ENCODE measurements around the gene SUSD2.

SUSD2 gene

GRCh38 chr22:24154826-24155225 lies 26.5 kb upstream of the SUSD2 start:
- no peak overlapping the region for H3K27ac ChIP-seq

DNA sequence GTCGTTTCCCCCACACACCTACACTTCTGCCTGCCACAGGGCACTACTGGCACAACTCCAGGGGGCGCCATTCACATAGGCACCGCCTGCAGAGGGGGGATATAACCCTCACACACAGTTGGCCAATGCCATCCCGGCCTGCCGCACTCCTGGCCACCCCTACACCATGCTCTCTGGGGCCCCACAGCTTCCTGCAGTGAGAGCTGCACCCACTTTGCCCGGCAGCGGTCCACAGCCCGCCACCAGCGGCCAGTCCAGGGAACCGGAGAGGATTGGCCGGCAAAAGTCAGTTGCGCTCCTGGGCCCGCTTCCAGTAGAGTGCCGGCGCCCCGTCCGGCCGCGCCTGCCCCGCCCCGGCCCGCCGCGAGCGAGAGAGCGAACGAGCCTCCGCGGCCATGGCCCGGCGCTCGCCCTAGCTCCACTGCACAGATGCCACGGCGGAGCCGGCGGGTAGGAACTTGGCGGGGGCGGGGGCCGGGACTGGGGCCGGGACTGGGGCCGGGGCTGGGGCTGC lies 25.6 kb upstream of the SUSD2 start:
- TF ChIP-seq CTCF (IDR thresholded peaks at IDR 0.05): peak; percentile 31
- no peak for TF ChIP-seq ZFX (IDR thresholded peaks at IDR 0.05; ENCODE audit: borderline replicate concordance)
- H3K27ac ChIP-seq: no peak overlapping the region

More at GRCh38 chr22:24154826-24155225, 26.5 kb upstream of the SUSD2 start:
- TF ChIP-seq ZFX (IDR thresholded peaks at IDR 0.05; ENCODE audit: borderline replicate concordance) (no peak), CTCF (IDR thresholded peaks at IDR 0.05) (no peak)

DNA sequence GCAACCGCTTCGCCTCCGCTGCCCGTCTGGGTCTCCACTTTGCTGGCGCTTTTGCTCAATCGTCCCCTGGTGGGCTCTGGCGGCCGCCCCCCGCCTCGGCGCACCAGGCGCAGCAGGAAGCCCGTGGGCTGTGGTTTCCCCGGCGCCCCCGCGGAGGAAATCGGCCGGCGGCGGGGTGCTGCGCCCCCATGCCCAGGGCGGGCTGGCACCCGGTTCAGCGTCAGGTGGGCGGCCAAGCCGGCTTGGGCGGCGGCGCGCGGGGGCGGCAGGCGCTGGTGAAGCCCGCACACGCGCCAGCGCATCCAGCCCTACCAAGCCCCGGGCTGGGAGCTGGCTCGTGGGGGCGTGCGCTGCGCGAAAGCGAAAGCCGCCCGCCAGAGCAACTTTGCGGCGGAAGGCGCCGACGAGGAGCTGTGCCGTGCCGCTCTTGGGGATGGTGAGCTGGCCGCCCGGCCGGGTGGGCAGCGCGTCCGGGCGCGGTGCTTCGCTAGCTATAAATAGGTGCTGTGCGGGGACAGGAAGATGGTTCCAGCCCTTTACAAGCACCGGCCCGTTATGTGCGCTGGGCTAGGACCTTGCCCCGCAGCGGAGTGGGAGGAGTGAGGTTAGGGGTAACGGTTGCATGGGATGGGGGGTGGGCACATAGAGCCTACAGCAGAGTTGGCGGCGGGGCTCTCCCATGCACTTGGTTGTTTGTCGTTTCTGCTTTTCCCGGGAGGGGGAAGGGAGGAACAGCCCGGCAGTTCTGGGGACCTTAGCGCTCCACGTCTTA lies 25.0 kb upstream of the SUSD2 start:
- H3K27ac ChIP-seq: no peak overlapping the region
- TF ChIP-seq ZFX (IDR thresholded peaks at IDR 0.05; ENCODE audit: borderline replicate concordance): no peak
- TF ChIP-seq CTCF (IDR thresholded peaks at IDR 0.05): no peak

DNA sequence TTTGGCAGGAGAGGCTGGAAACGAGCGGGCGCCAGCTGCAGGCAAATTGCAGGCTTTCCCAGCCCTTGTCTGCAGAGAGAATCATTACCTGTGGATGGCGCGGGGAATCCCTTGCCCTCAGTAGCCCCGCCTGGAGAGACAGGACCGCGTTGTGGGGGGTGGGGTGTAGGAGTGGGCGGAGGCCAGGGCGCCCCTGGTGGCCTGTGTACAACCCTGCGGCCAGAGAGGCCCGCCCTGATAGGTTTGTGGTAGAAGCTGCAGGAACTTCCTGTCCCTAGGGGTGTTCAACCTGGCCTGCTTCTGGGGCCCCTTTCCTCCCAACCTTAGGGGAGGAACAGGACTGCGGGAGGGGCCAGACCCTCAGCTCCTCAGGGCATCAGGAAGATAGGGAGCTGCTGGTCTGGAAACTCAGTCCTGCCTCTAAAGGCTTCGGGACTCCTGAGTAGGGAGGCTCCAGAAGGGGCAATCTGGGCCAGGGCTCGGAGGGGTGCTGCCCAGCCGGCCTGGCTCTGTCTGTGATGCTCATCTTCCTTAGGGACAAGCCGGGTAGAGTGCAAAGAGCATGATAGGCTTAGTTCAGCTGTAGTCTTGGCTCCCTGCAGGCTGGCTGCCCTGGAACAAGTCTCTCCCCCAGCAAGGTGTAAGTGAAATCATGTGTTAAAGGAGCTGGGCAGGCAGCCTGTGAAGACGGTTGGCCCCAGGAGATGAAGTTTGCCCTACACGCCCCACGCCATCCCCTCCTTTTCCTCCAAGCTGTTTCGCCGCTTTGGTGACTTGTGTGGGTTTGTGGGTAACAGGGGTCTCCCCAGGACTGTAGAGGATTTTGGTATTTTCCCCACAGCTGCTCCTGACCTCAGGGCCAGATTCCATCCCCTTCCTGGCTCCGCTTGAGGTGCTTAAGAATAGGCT lies 24.1 kb upstream of the SUSD2 start:
- TF ChIP-seq CTCF (IDR thresholded peaks at IDR 0.05) (peak; percentile 72), ZFX (IDR thresholded peaks at IDR 0.05; ENCODE audit: borderline replicate concordance) (no peak)
- H3K27ac ChIP-seq: no peak overlapping the region

GRCh38 chr22:24157822-24158135 lies 23.5 kb upstream of the SUSD2 start:
- H3K27ac ChIP-seq: no peak overlapping the region

GRCh38 chr22:24159650-24160049 lies 21.6 kb upstream of the SUSD2 start:
- no peak overlapping the region for H3K27ac ChIP-seq
- no peak for TF ChIP-seq CTCF (IDR thresholded peaks at IDR 0.05)
- TF ChIP-seq ZFX (IDR thresholded peaks at IDR 0.05; ENCODE audit: borderline replicate concordance): no peak

More at GRCh38 chr22:24157822-24158135, 23.5 kb upstream of the SUSD2 start:
- no peak for TF ChIP-seq CTCF (IDR thresholded peaks at IDR 0.05)
- no peak for TF ChIP-seq ZFX (IDR thresholded peaks at IDR 0.05; ENCODE audit: borderline replicate concordance)
